Measurements from ENCODE around the gene FFAR1. TPM values are rescaled to one million over a fixed set of nuclear protein-coding genes. Genes with fewer than 3 reads are reported as not detected.
"Not testable (repeated sequence)": the region's sequence is repeated elsewhere in the genome, so short reads cannot be mapped to it uniquely, and the experiment has no call there.

The FFAR1 gene
- total RNA-seq, 2 donors from 2014 or later, result 0.42 to 0.54 TPM

GRCh38 chr19:35373492-35373891 lies 25.8 kb downstream of the FFAR1 start:
- Mint-ChIP-seq H3K9me3 (no peaks in the 10 kb centered on the region), H3K36me3 (ENCODE audit: low read depth) (no peaks in the 10 kb centered on the region), H3K4me1 (peaks cover 14% of the 10 kb centered on the region), H3K27me3 (no peaks in the 10 kb centered on the region), H3K27ac (peak overlapping the region; percentile 82), H3K4me3 (no peak overlapping the region)
- ATAC-seq (replicated peaks), result no peak

DNA sequence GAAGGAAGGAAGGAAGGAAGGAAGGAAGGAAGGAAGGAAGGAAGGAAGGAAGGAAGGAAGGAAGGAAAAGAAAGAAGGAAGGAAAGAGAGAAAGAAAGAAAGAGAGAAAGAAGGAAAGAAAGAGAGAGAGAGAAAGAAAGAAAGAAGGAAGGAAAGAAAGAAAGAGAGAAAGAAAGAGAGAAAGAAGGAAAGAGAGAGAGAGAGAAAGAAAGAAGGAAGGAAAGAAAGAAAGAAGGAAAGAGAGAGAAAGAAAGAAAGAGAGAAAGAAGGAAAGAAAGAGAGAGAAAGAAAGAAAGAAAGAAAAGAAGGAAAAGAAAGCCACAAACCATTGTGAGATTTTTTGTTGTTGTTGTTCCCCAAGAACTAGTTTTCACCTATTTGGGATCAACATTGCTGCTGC lies 26.3 kb downstream of the FFAR1 start:
- H3K4me1 Mint-ChIP-seq, result peaks cover 14% of the 10 kb centered on the region
- not testable (repeated sequence) for ATAC-seq (replicated peaks)

GRCh38 chr19:35375505-35376307 lies 28.0 kb downstream of the FFAR1 start:
- Mint-ChIP-seq H3K4me3 (peak overlapping the region; percentile 52), H3K36me3 (ENCODE audit: low read depth) (no peaks in the 10 kb centered on the region), H3K4me1 (peaks cover 14% of the 10 kb centered on the region), H3K27ac (peak overlapping the region; percentile 82), H3K27me3 (no peaks in the 10 kb centered on the region), H3K9me3 (no peaks in the 10 kb centered on the region)
- ATAC-seq (replicated peaks), result no peak

More for the DNA sequence above, 26.3 kb downstream of the FFAR1 start:
- H3K27ac Mint-ChIP-seq, result peak overlapping the region; percentile 82
- H3K27me3 Mint-ChIP-seq; H3K9me3 Mint-ChIP-seq; H3K36me3 Mint-ChIP-seq (ENCODE audit: low read depth); H3K4me3 Mint-ChIP-seq: not testable (repeated sequence)

DNA sequence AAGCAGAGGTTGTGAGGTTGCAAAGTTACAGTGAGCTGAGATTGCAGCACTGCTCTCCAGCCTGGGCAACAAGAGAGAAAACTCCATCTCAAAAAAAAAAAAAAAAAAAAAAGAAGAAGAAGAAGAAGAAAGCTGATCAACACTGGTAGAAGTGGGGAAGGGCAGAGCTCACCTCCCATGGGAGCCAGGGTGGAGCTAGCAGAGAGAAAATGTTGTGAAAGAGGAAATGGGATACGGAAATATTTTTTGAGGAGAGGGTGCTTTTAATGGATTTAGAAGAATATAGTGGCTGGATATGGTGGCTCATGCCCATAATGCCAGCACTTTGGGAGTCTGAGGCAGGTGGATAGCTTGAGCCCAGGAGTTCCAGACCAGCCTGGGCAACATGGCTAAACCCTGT lies 30.0 kb downstream of the FFAR1 start:
- Mint-ChIP-seq H3K9me3 (no peaks in the 10 kb centered on the region), H3K4me1 (peaks cover 14% of the 10 kb centered on the region), H3K36me3 (ENCODE audit: low read depth) (no peaks in the 10 kb centered on the region), H3K27ac (no peak overlapping the region), H3K27me3 (peaks cover 7% of the 10 kb centered on the region), H3K4me3 (no peak overlapping the region)
- no peak for ATAC-seq (replicated peaks)

DNA sequence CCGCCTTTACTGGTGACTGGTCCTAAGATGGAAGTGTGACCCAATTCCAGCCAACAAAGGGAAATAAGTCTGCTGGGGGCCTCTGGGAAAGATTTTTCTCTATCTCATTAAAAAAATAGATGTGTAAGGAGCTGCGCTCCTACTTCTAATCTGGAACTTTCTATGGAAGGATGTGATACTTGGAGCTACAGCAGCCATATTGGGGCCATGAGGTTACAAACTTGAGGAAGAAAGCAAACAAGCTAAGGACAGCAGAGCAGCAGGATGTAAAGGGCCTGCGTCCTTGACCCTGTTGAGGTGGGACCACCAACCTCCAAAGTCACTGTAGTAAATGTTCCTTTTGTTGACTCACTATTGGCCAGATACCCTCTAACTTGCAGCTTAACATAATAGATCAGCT lies 30.7 kb downstream of the FFAR1 start:
- H3K4me3 Mint-ChIP-seq, result no peak overlapping the region
- H3K27me3 Mint-ChIP-seq, result peaks cover 7% of the 10 kb centered on the region
- no peak for ATAC-seq (replicated peaks)
- peaks cover 14% of the 10 kb centered on the region for H3K4me1 Mint-ChIP-seq
- H3K9me3 Mint-ChIP-seq, result no peaks in the 10 kb centered on the region
- no peak overlapping the region for H3K27ac Mint-ChIP-seq
- no peaks in the 10 kb centered on the region for H3K36me3 Mint-ChIP-seq (ENCODE audit: low read depth)

GRCh38 chr19:35379545-35379944 lies 31.8 kb downstream of the FFAR1 start:
- not testable (repeated sequence) for H3K36me3 Mint-ChIP-seq (ENCODE audit: low read depth); H3K27me3 Mint-ChIP-seq

DNA sequence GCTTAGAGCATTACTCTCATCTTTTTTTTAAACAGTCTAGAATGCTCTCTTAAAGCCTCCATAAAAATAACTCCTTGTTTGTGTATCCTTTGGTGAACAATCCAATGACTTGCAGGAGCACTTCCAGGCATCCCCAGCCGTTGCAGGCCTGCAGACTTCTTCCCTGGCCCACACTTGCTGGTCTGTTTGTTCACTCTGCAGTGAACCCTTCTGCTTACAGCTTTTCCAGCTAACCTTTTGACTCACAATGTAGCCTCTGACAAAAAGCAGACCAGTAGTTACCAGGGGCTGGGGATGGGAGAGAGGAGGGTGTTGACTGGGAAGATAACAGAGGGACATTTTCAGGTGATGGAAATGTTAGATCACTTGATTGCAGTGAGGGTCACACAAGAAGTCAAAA lies 32.3 kb downstream of the FFAR1 start:
- no peaks in the 10 kb centered on the region for H3K9me3 Mint-ChIP-seq
- no peaks in the 10 kb centered on the region for H3K36me3 Mint-ChIP-seq (ENCODE audit: low read depth)
- H3K27me3 Mint-ChIP-seq, result peaks cover 10% of the 10 kb centered on the region
- H3K4me3 Mint-ChIP-seq, result no peak overlapping the region
- H3K4me1 Mint-ChIP-seq, result peaks cover 11% of the 10 kb centered on the region
- no peak for ATAC-seq (replicated peaks)
- H3K27ac Mint-ChIP-seq, result no peak overlapping the region

More at GRCh38 chr19:35379545-35379944, 31.8 kb downstream of the FFAR1 start:
- not testable (repeated sequence) for H3K27ac Mint-ChIP-seq; ATAC-seq (replicated peaks); H3K4me3 Mint-ChIP-seq; H3K9me3 Mint-ChIP-seq
- H3K4me1 Mint-ChIP-seq, result peaks cover 14% of the 10 kb centered on the region

DNA sequence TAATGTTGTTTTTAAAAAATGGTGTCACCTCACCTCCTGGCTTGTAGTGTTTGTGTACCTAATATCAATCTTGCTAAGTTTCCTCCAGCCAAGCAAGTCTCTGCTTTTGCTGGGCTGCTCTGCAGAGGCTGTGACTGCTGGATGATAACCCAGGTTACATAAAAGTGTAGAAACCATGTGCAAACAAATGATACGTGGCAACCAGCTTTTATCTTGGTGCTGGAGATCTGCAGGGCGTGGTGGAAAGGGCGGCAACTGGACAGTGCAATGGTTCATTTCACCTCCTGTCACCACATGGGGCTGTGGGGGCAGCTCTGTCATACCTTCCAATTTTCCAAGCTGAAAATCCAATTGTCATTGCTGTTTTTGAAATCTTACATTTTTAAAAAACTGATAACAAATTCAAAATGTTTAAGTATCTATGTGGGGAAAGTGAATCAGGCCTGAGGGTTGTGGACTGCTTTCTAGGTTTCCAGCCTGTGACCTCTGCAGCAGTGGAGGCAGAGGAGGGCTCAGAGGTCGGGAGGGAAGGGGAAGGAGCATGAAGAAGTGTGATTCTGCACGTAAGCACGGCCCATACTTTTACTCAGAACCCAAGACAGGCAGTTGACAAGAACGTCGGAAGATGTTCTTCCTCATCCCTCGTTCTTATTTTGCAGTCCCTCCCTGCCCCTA lies 32.9 kb downstream of the FFAR1 start:
- Mint-ChIP-seq H3K4me1 (peaks cover 6% of the 10 kb centered on the region), H3K4me3 (no peak overlapping the region), H3K36me3 (ENCODE audit: low read depth) (no peaks in the 10 kb centered on the region), H3K27me3 (peaks cover 10% of the 10 kb centered on the region), H3K27ac (no peak overlapping the region), H3K9me3 (no peaks in the 10 kb centered on the region)
- ATAC-seq (replicated peaks), result no peak

GRCh38 chr19:35381318-35381717 lies 33.6 kb downstream of the FFAR1 start:
- ATAC-seq (replicated peaks), result no peak
- peaks cover 6% of the 10 kb centered on the region for H3K4me1 Mint-ChIP-seq
- no peak overlapping the region for H3K27ac Mint-ChIP-seq
- no peak overlapping the region for H3K4me3 Mint-ChIP-seq
- no peaks in the 10 kb centered on the region for H3K36me3 Mint-ChIP-seq (ENCODE audit: low read depth)
- peaks cover 1% of the 10 kb centered on the region for H3K9me3 Mint-ChIP-seq
- peaks cover 10% of the 10 kb centered on the region for H3K27me3 Mint-ChIP-seq

- no peak overlapping the region for H3K4me3 Mint-ChIP-seq
- H3K9me3 Mint-ChIP-seq, result peaks cover 5% of the 10 kb centered on the region
- no peaks in the 10 kb centered on the region for H3K36me3 Mint-ChIP-seq (ENCODE audit: low read depth)
- H3K27ac Mint-ChIP-seq, result no peak overlapping the region
- no peak for ATAC-seq (replicated peaks)
- H3K4me1 Mint-ChIP-seq, result peaks cover 5% of the 10 kb centered on the region
- peaks cover 10% of the 10 kb centered on the region for H3K27me3 Mint-ChIP-seq
These were observed 34.2 kb downstream of the FFAR1 start for GRCh38 chr19:35381926-35382325.

DNA sequence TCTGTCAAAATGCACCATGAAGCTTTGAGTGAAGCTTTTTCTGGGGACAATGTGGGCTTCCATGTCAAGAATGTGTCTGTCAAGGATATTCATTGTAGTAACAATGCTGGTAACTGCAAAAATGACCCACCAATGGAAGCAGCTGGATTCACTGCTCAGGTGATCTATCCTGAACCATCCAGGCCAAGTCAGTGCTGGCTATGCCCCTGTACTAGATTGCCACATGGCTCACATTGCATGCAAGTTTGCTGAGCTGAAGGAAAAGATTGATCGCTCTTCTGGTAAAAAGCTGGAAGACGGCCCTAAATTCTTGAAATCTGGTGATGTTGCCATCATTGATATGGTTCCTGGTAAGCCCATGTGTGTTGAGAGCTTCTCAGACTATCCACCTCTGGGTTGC lies 35.8 kb downstream of the FFAR1 start:
- Mint-ChIP-seq H3K4me3 (no peak overlapping the region), H3K27me3 (peaks cover 10% of the 10 kb centered on the region), H3K4me1 (no peaks in the 10 kb centered on the region), H3K27ac (no peak overlapping the region), H3K36me3 (ENCODE audit: low read depth) (no peaks in the 10 kb centered on the region), H3K9me3 (peaks cover 5% of the 10 kb centered on the region)
- no peak for ATAC-seq (replicated peaks)

GRCh38 chr19:35388277-35389054 lies 40.8 kb downstream of the FFAR1 start:
- Mint-ChIP-seq H3K36me3 (ENCODE audit: low read depth) (no peaks in the 10 kb centered on the region), H3K27ac (no peak overlapping the region), H3K4me3 (no peak overlapping the region), H3K27me3 (peaks cover 3% of the 10 kb centered on the region), H3K9me3 (peaks cover 5% of the 10 kb centered on the region), H3K4me1 (no peaks in the 10 kb centered on the region)
- no peak for ATAC-seq (replicated peaks)

GRCh38 chr19:35389192-35389861 lies 41.6 kb downstream of the FFAR1 start:
- no peak overlapping the region for H3K27ac Mint-ChIP-seq
- H3K36me3 Mint-ChIP-seq (ENCODE audit: low read depth), result no peaks in the 10 kb centered on the region
- H3K9me3 Mint-ChIP-seq, result peaks cover 5% of the 10 kb centered on the region
- H3K4me1 Mint-ChIP-seq, result no peaks in the 10 kb centered on the region
- ATAC-seq (replicated peaks), result no peak
- peaks cover 3% of the 10 kb centered on the region for H3K27me3 Mint-ChIP-seq
- H3K4me3 Mint-ChIP-seq, result no peak overlapping the region

Measured in activated T-helper 17 cell treated with anti-CD3 and anti-CD28 coated beads, Interleukin-2, amount 50 U/mL, for 72 hours (primary cell).